Upper lobe of right lung (tissue), 1 donor: ENCODE results near the gene CPEB2. TPM values are rescaled to one million over a fixed set of nuclear protein-coding genes. Genes with fewer than 3 reads are reported as not detected.

Source experiments
- ATAC-seq: fragments of 200-7000 bp; cut with Tn5 transposase; one replicate; pipeline ENCODE4 v1.9.1; 2020; ENCODE audit warnings: mild to moderate bottlenecking, moderate library complexity
- DNase-seq: peaks from one replicate; pipeline ENCODE4 v3.0.0-alpha.2; 2020
- H3K27ac ChIP-seq: fragments of 200-600 bp; one replicate; pipeline ENCODE4 v1.8.0; 2022
- H3K27me3 ChIP-seq: fragments of 200-600 bp; one replicate; pipeline ENCODE4 v1.8.0; 2022; ENCODE audit warnings: mild to moderate bottlenecking
- H3K36me3 ChIP-seq: fragments of 200-600 bp; one replicate; pipeline ENCODE4 v1.8.0; 2022
- H3K4me1 ChIP-seq: fragments of 200-600 bp; one replicate; pipeline ENCODE4 v1.8.0; 2022
- H3K4me3 ChIP-seq: fragments of 200-600 bp; one replicate; pipeline ENCODE4 v1.8.0; 2022; ENCODE audit warnings: mild to moderate bottlenecking
- H3K9me3 ChIP-seq: fragments of 200-600 bp; one replicate; pipeline ENCODE4 v1.8.0; 2022
- intact Hi-C: fragments of 100-400 bp; cut with DNase I; formaldehyde crosslinking; loops from one replicate; pipeline ENCODE4 v1.11.0; 2022
- total RNA-seq: library from RNA; stranded (reverse); fragmentation: NEBNext Ultra II Directional; extraction: Animal tissue kit (Norgen Biotek cat#: 25700); gene quantifications from one replicate; pipeline ENCODE4 v1.2.1, GENCODE V29; 2021
- TF ChIP-seq, protein P1 (sequence below): fragments of 200-600 bp; IDR thresholded peaks from one replicate; pipeline ENCODE4 v1.8.0; 2022; ENCODE audit warnings: antibody characterized with exemption
- donor health status: DM: no; HTN: yes; CAD: no; lungs with severe emphysema.

CPEB2 gene
- total RNA-seq, 1 donor from 2014 or later: 25.6 TPM

DNA sequence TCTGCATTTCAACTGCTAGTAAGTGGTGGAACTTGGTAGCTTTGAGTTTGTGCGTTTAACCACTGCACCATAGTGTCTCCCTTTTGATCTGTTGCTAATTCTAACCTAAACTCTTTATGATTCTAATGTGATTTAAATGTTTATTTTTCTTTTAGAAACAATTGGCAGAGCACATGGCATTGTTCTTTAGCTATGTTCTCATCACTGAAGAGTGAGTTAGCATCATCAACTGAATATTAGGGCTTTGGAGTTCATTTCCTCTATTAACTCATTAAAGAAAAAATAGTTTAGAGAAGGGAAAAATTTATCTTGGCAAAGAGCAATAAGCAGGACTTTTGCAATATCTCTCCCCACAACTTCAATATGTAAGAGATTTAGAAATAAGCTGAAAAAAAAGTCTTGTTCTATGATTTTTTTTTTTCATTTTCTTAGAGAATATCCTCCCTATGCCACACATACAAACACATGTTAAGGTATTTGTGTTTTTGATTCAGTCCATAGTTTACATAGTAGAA is 25.7 kb downstream of the CPEB2 start:
- TF ChIP-seq, protein P1, sequence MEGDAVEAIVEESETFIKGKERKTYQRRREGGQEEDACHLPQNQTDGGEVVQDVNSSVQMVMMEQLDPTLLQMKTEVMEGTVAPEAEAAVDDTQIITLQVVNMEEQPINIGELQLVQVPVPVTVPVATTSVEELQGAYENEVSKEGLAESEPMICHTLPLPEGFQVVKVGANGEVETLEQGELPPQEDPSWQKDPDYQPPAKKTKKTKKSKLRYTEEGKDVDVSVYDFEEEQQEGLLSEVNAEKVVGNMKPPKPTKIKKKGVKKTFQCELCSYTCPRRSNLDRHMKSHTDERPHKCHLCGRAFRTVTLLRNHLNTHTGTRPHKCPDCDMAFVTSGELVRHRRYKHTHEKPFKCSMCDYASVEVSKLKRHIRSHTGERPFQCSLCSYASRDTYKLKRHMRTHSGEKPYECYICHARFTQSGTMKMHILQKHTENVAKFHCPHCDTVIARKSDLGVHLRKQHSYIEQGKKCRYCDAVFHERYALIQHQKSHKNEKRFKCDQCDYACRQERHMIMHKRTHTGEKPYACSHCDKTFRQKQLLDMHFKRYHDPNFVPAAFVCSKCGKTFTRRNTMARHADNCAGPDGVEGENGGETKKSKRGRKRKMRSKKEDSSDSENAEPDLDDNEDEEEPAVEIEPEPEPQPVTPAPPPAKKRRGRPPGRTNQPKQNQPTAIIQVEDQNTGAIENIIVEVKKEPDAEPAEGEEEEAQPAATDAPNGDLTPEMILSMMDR: no peak
- ATAC-seq (no peak), DNase-seq (no peak)
- H3K36me3 ChIP-seq: peaks cover 1% of the 10 kb centered on the region
- no peak overlapping the region for H3K4me3 ChIP-seq
- H3K27me3 ChIP-seq: no peaks in the 10 kb centered on the region
- no peak overlapping the region for H3K27ac ChIP-seq
- intact Hi-C loops: no loop called here
- H3K9me3 ChIP-seq: no peaks in the 10 kb centered on the region
- peaks cover 21% of the 10 kb centered on the region for H3K4me1 ChIP-seq

DNA sequence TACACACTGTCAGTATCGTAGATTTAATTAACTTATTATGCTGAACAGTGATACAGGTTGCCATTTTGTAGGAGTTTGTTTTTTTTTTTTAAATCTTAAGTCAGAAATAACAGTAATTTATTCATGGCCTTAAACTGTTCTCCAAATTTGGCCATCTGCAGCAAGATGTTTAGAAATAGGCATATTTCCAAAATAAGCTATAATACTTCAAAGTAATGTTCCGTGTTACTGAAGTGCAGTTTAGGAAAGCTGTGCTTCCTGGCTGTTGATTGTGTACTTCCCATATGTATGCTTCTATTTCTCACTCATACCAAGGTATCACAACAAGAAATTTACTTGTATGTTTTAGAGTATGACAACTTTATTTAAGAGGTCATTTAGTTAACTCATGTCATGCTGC is 28.9 kb downstream of the CPEB2 start:
- intact Hi-C loops: no loop called here
- Histone ChIP-seq H3K9me3 (no peaks in the 10 kb centered on the region), H3K4me1 (peaks cover 21% of the 10 kb centered on the region), H3K27ac (no peak overlapping the region), H3K4me3 (no peak overlapping the region), H3K27me3 (no peaks in the 10 kb centered on the region), H3K36me3 (peaks cover 15% of the 10 kb centered on the region)
- TF ChIP-seq, protein P1: no peak
- DNase-seq (no peak), ATAC-seq (no peak)

DNA sequence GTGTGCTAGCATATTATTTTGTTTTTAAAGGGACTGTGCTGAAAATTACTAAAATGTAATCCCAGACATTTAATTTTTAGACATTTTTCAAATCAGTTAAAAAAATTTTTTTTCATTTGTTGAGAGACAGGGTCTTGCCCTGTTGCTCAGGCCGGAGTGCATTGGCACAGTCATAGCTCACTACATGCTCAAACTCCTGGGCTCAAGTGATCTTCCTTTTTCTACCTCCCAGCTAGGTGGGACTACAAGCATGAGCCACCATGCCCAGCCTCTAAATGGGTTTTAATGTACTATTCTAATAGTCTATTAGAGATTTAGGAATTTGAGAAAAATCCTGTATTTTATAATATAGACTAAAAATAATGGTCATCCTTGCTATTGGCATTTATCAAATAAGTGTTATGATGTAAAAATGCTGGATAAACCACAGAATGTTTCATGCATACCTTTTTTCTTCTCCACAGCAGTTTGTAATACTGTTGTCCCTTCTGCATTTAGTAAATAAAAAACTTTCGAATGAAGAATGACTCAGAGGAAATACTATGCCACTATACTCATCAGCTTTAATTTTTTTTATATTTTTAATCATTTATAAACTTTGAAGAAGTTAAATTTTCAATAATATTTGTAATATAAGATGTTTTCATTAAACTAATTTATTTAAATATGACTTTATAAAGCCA is 29.9 kb downstream of the CPEB2 start:
- DNase-seq (no peak), ATAC-seq (no peak)
- intact Hi-C loops: no loop called here
- H3K27me3 ChIP-seq: no peaks in the 10 kb centered on the region
- H3K36me3 ChIP-seq: peaks cover 15% of the 10 kb centered on the region
- H3K4me3 ChIP-seq: no peak overlapping the region
- TF ChIP-seq, protein P1: no peak
- no peak overlapping the region for H3K27ac ChIP-seq
- H3K9me3 ChIP-seq: no peaks in the 10 kb centered on the region
- peaks cover 21% of the 10 kb centered on the region for H3K4me1 ChIP-seq

DNA sequence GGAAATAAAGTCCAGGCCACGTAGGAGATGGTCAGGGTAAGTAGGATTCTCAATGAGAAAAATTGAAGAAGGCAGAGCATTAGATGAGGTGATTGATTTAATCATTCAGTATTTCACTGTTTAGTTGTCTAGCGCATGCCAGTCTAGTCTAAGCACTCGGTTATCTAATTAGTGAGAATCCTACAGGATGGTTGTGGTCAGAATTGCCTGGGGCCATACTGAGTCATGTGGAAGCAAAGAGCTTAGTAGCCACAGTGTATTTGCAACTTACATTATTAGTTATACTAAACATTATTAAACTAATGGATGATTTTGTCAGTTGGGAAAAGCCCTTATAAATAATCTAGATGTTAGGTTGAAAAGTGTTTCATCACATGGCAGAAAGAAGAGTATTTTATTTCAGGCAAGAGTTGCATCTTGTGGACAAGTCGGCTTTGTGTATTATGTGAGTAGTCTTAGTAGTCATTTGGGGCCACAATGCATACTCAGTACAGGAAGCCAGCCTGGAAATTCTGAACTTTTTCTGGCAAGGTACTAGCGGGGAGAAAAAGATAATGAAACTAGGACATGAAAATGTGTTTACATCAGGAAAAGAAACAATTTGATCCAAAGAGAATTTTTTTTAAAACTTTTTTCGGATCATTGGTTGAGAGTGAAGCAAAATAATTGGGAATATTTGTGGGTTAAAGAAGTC is 31.9 kb downstream of the CPEB2 start:
- H3K27ac ChIP-seq: no peak overlapping the region

DNA sequence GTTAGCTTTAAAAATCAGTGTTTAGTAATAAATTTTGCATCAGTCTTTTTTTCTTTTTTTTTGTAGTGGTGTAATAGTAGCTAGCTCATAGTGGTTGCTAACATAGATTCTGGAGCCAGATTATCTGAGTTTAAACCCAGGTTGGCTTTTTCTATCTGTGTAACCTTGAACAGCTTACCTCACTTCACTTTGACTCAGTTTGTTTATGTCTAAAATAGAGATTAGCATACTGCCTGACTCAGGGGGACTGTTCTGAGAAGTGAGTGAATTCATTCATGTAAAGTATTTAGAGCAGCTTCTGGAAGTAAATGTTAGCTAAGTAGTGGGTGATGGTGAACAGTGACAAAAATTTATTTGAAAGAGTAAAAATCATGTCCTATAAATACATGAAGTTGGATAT is 32.9 kb downstream of the CPEB2 start:
- intact Hi-C loops: no loop called here
- Histone ChIP-seq H3K27me3 (no peaks in the 10 kb centered on the region), H3K4me3 (no peak overlapping the region), H3K4me1 (peaks cover 20% of the 10 kb centered on the region), H3K9me3 (no peaks in the 10 kb centered on the region), H3K27ac (no peak overlapping the region), H3K36me3 (peaks cover 15% of the 10 kb centered on the region)
- ATAC-seq (no peak), DNase-seq (no peak)
- TF ChIP-seq, protein P1: no peak

More for the DNA sequence above, 31.9 kb downstream of the CPEB2 start:
- H3K4me3 ChIP-seq: no peak overlapping the region
- DNase-seq (no peak), ATAC-seq (no peak)
- intact Hi-C loops: no loop called here
- no peaks in the 10 kb centered on the region for H3K27me3 ChIP-seq
- peaks cover 21% of the 10 kb centered on the region for H3K4me1 ChIP-seq
- peaks cover 15% of the 10 kb centered on the region for H3K36me3 ChIP-seq
- no peaks in the 10 kb centered on the region for H3K9me3 ChIP-seq
- TF ChIP-seq, protein P1: no peak
